HG02588 (cell line): ENCODE data around the gene HOMER3.
"Not testable (repeated sequence)": the region's sequence is repeated elsewhere in the genome, so short reads cannot be mapped to it uniquely, and the experiment has no call there.

ENCODE experiments used
- ATAC-seq: cut with Tn5 transposase; IDR thresholded peaks from one replicate; pipeline ENCODE4 v1.9.1; 2021; ENCODE audit warnings: mild to moderate bottlenecking, moderate library complexity; ENCODE audit not compliant: unreplicated experiment

The HOMER3 gene

GRCh38 chr19:18954094-18954493 lies 13.1 kb upstream of the HOMER3 start:
- no peak for ATAC-seq

DNA sequence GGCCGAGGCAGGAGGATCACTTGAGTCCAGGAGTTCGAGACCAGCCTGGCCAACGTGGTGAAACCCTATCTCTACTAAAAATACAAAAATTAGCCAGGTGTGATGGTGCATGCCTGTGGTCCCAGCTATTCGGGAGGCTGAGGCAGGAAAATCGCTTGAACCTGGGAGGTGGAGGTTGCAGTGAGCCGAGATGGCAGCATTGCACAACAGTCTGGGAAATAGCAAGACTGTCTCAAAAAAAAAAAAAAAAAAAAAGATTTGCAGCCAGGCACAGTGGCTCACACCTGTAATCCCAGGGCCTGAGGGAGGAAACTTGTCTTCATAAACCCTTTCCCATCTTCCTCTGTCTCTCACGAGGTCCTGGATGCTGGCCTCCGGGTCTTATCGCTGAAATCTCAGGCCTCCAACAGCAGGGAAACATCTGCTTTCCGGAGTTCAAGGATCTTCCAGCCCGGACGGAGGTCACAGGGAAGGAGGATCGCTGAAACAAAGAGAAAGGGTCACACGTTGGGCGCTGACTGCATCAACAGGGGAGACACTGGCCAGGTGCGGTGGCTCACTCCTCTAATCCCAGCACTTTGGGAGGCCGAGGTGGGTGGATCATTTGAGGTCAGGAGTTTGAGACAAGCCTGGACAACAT lies 11.5 kb upstream of the HOMER3 start:
- ATAC-seq, result not testable (repeated sequence)

DNA sequence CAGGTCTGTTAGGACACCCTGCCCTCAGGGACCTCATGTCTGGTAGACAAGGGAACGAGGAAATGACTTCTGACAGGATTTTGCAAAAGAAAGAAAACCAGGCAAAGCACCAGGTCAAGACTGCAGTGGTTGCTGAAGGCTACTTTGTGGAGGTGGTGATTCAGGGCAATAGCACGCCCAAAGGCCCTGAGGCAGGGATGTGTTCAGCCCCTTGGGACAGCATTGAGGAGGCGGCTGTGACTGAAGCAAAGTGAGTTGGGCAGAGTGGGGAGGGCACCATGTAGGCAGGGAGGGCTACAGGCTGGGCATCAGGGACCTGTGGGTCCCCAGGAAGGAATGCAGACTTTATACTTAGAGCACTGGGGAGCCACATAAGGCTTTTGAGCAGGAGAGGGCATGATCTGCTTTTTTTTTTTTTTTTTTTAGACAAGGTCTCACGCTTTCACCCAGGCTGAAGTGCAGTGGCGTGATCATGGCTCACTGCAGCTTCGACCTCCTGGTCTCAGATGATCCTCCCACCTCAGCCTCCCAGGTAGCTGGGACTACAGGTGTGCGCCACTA lies 10.8 kb upstream of the HOMER3 start:
- no peak for ATAC-seq

GRCh38 chr19:18949858-18950257 lies 8.8 kb upstream of the HOMER3 start:
- ATAC-seq, result no peak

- no peak for ATAC-seq
Observed at GRCh38 chr19:18948976-18949356, 7.9 kb upstream of the HOMER3 start.

GRCh38 chr19:18948075-18948975 lies 7.3 kb upstream of the HOMER3 start:
- ATAC-seq, result no peak

DNA sequence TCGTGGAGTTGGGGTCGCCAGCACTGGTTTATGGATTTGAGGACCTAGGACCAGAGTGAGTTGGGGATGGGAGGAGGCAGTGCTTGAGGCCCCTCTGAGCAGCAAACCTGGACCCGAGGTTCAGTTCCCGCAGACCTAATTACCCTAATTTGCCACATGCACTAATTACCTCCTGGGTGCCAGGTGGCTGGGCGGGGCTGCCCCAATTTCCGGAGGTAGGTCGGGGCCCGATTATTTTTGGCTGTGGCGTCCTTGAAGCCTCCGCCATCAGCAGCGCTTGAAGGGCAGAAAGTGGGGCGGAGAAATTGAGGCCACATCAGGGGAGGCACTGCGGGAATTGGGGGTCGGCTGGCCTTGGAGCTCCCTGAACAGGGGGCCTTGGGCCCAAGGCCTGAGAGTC lies 5.9 kb upstream of the HOMER3 start:
- ATAC-seq, result no peak

DNA sequence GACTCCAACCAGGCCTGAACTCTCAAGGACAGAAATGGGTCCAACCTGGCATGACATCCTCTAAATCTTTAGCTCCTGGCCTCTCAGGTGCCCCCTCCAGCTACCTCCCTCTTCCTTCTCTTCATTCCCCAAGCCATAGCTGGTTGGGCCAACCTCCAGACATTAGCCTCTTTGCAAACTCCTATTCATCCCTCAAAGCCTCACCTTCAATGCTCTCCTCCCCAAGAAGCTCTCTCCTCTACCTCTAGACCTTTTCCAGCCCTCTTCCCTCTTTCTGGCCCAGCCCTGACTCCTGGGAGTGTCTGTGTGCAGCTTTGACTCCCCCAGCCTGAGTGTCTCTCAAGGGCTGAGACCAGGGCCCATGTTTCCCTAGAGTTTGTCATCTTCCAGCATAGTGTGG lies 5.3 kb upstream of the HOMER3 start:
- ATAC-seq, result no peak

DNA sequence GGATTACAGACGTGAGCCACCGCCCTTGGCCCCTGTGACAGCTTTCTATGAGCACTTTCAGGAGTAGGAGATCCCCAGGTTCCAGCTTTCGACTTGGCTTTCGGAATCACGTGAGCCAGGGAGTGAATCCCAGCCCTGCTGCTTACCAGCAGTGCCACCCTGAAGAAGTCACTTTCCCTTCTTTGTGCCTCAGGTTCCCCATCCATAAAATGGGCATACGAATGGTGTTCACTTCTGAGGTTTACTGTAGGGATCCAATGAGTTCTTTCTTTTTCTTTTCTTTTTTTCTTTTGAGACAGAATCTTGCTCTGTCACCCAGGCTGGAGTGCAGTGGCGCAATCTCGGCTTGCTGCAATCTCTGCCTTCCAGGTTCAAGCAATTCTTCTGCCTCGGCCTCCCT lies 4.3 kb upstream of the HOMER3 start:
- no peak for ATAC-seq

GRCh38 chr19:18943465-18943864 lies 2.4 kb upstream of the HOMER3 start:
- ATAC-seq, result no peak

GRCh38 chr19:18942692-18943091 lies 1.7 kb upstream of the HOMER3 start:
- ATAC-seq, result no peak

DNA sequence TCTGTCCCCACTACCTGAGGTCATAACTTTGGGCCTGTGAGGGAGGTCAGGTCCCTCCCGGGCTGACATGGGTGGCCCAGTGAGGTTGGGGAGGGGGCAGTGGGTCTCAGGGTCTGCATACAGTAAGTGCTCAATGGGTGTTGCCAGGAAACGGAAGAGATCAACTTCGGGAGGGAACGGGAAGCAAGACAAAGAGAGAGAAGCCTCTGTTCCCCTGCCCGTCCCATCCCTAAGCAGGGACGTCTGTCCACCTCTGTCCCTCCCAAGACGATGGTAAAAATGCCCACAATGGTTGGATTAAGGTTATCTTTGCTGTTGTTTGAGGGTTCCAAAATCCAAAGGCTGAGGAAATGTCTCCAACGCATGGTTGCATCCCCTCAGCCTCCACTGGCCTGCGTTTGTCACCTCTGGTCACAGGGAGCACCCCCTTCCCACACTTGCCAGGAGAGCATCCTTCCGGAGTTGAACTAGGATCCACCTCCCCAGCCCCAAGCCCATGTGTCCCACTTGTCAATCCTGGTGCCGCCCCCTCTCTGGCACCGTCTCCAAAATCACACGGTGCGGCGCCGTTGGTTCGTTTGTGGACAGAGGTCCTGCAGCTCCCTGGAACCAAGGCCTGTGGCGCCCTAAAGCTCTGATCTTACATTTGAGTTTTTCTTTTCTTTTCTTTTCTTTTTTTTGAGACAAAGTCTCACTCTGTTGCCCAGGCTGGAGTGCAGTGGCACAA lies 774 bp upstream of the HOMER3 start:
- no peak for ATAC-seq

DNA sequence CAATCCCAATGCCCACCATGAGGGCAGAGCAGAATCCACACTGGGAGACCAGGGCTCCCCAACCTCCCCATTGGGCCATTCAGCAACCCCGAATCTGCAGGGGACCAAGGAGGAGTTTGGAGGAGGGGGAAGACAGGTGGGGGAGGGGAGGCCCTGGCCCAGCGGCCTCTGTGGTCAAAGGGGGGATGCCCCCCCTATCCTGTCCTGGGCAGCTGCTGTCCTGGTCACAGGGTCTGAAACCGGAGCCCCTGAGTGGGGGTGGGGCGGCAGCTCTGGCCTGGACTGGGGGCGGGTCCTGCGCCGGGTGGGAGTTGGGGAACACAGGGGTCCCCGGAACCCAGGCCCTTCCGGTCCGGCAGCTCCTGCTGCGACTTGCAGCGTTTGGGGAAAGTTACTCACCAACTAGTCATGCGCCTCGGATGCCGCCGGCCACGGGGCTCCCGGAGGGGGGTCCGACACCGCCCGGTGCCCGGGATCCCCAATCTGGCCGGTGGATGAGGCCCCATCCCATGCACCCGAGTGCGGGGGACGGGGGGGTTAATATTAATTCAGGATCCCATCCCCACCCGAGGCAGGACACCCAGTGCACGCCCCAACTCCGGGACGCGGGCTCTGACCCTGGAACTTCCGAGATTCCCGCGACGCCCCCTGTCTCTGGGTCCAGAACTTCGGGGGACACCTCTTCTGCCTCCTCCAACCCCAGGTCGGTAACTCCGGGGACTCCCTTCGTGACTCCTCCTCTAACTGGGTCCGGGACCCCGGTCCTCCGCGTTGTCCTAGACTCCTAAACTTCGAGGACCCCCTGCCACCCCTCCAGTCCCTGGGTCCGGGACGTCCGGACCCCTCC lies 872 bp downstream of the HOMER3 start:
- no peak for ATAC-seq

- ATAC-seq, result no peak
Observed at GRCh38 chr19:18939163-18939562, 1.9 kb downstream of the HOMER3 start.

DNA sequence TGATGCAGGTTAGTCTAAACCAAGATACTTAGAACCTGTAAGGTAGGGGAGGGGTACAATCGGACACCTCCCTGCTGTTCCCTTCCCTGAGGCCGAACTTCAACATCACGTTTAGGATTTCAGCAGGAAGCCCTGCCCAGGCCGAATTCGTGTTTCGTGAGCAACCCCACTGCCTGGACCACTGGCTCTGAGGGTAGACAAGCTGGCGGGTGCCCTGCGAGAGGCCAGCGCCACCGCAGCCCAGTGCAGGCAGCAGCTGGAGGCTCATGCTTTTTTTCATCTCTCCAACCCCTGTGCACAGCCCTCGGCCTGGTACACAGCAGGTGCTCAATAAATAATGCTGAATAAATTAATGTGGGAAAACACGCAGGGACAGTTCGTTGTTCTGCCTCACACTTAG lies 7.7 kb downstream of the HOMER3 start:
- no peak for ATAC-seq

DNA sequence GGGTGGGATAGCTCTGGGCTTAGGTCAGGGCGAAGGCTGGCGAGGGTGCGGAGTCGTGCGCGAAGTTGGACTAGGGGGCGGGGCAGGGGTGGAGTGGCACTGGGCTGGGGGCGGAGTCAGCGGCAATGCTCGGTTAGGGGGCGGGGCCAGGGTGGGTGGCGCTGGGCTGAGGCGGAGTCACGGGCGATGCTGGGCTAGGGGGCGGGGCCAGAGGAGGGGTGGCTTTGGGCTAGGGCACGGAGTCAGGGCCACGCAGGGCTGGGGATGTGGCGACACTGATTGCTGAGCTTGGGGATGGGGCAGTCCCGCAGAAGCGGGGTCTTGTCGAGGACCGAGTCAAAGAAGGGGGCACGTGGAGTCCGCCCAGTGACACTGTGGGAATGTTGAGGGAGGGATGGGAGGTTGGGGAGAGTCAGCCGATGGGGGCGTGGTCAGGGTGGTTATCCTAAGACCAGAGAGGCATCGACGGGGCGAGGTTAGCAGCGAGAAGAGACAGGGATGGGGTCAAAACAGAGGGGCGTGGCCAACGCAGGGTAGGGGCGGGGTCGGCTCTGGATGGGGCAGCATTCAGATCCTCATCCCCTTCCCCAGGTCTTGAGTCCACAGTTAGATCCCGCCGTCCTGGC lies 8.7 kb downstream of the HOMER3 start:
- no peak for ATAC-seq

GRCh38 chr19:18931316-18932162 lies 9.5 kb downstream of the HOMER3 start:
- no peak for ATAC-seq

DNA sequence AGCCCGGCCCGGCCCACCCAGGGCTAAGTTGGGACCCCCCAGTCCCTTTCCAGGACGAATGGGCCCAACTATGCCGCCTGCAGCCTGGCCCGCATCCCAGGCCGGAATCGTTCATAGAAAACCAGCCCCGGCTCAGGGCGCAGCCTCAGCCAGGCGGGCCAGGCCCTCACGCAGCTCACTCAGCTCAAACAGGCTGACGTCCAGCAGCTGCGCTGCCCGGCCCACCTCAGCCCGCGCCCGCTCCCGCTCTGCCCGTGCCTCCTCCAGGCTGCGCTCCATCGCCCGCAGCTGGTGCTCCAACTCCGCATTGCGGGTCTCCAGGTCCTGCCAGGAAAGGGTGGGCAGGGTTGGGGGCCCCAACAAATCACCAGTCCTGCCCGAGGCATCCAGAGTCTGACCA lies 11.7 kb downstream of the HOMER3 start:
- no peak for ATAC-seq
